Activated CD4-positive, alpha-beta memory T cell treated with anti-CD3 and anti-CD28 coated beads, Interleukin-2, amount 10 ng/mL, durations not matched to agents 7 days and 5 days (primary cell): ENCODE measurements around the gene SRSF8. TPM values are rescaled to one million over a fixed set of nuclear protein-coding genes. Genes with fewer than 3 reads are reported as not detected.
"Not testable (repeated sequence)": the region's sequence is repeated elsewhere in the genome, so short reads cannot be mapped to it uniquely, and the experiment has no call there.

ENCODE experiments used
- CTCF ChIA-PET: fragments of 350-600 bp; sonication (Branson Sonifier 250); formaldehyde crosslinking; loops from one replicate; lab custom pipeline; 2021; ENCODE audit warnings: antibody characterized with exemption, inconsistent platforms; lab: Charles Lee
- POLR2A ChIA-PET: fragments of 350-600 bp; sonication (Branson Sonifier 250); formaldehyde crosslinking; loops from one replicate; lab custom pipeline; 2021; ENCODE audit warnings: antibody characterized with exemption; lab: Charles Lee
- DNase-seq: peaks from one replicate; pipeline ENCODE4 v3.0.0-alpha.2; 2020
- H3K27ac Mint-ChIP-seq: one replicate; pipeline ENCODE4 v1.8.0; 2021; ENCODE audit warnings: mild to moderate bottlenecking, mixed read lengths
- H3K27me3 Mint-ChIP-seq: one replicate; pipeline ENCODE4 v1.8.0; 2021; ENCODE audit warnings: mixed read lengths
- H3K36me3 Mint-ChIP-seq: one replicate; pipeline ENCODE4 v1.8.0; 2021; ENCODE audit warnings: low read depth, mixed read lengths
- H3K4me1 Mint-ChIP-seq: one replicate; pipeline ENCODE4 v1.8.0; 2021; ENCODE audit warnings: mixed read lengths
- H3K4me3 Mint-ChIP-seq: one replicate; pipeline ENCODE4 v1.8.0; 2021; ENCODE audit warnings: mild to moderate bottlenecking, mixed read lengths
- H3K9me3 Mint-ChIP-seq: one replicate; pipeline ENCODE4 v1.8.0; 2021; ENCODE audit warnings: mixed read lengths
- total RNA-seq, 2 experiments: library from RNA; stranded (reverse); gene quantifications; one replicate each; pipeline ENCODE4 v1.2.3, GENCODE V29; 2021

Gene SRSF8
- total RNA-seq, 2 experiments from 2014 or later: 33.0 to 34.7 TPM

- H3K36me3 Mint-ChIP-seq: peaks cover 22% of the 10 kb centered on the region
- H3K27me3 Mint-ChIP-seq: no peaks in the 10 kb centered on the region
- no peak overlapping the region for H3K27ac Mint-ChIP-seq
- ChIA-PET POLR2A (interaction anchor here (1.7 kb wide), 1 partner anchor 34 kb away, joined by 4 read pairs; no protein-coding TSS in a partner anchor), CTCF (interaction anchor here (0.7 to 2.0 kb wide), 3 partner anchors 9 to 39 kb away, joined by 3 to 7 read pairs (median 3); no protein-coding TSS in a partner anchor)
- H3K9me3 Mint-ChIP-seq: no peaks in the 10 kb centered on the region
- H3K4me1 Mint-ChIP-seq: peaks cover 11% of the 10 kb centered on the region
- H3K4me3 Mint-ChIP-seq: no peak overlapping the region
- no peak for DNase-seq
Measured at GRCh38 chr11:95101935-95102334, 35.2 kb downstream of the SRSF8 start.

- Mint-ChIP-seq H3K27ac (no peak overlapping the region), H3K9me3 (no peaks in the 10 kb centered on the region), H3K4me1 (peaks cover 4% of the 10 kb centered on the region), H3K27me3 (no peaks in the 10 kb centered on the region), H3K36me3 (peaks cover 15% of the 10 kb centered on the region), H3K4me3 (no peak overlapping the region)
- CTCF ChIA-PET: interaction anchor here (0.7 to 2.0 kb wide), 3 partner anchors 10 to 204 kb away, joined by 3 to 7 read pairs (median 4); no protein-coding TSS in a partner anchor
- POLR2A ChIA-PET: interaction anchor here (0.7 to 1.7 kb wide), 2 partner anchors 35 to 50 kb away, joined by 3 to 4 read pairs; no protein-coding TSS in a partner anchor
- DNase-seq: no peak
Measured at GRCh38 chr11:95102733-95103132, 36.0 kb downstream of the SRSF8 start.

- ChIA-PET POLR2A (interaction anchor here (0.7 to 1.7 kb wide), 2 partner anchors 35 to 49 kb away, joined by 3 to 4 read pairs; no protein-coding TSS in a partner anchor), CTCF (interaction anchor here (0.7 to 2.0 kb wide), 3 partner anchors 11 to 205 kb away, joined by 3 to 7 read pairs (median 4); no protein-coding TSS in a partner anchor)
- peaks cover 8% of the 10 kb centered on the region for H3K36me3 Mint-ChIP-seq
- H3K4me3 Mint-ChIP-seq: no peak overlapping the region
- H3K27me3 Mint-ChIP-seq: no peaks in the 10 kb centered on the region
- H3K4me1 Mint-ChIP-seq: peaks cover 3% of the 10 kb centered on the region
- H3K27ac Mint-ChIP-seq: no peak overlapping the region
- no peak for DNase-seq
- no peaks in the 10 kb centered on the region for H3K9me3 Mint-ChIP-seq
Measured at GRCh38 chr11:95103701-95104100, 37.0 kb downstream of the SRSF8 start.

GRCh38 chr11:95104121-95104830 lies 37.6 kb downstream of the SRSF8 start:
- H3K4me1 Mint-ChIP-seq: peaks cover 5% of the 10 kb centered on the region
- no peak for DNase-seq
- peaks cover 13% of the 10 kb centered on the region for H3K36me3 Mint-ChIP-seq
- no peaks in the 10 kb centered on the region for H3K9me3 Mint-ChIP-seq
- no peak overlapping the region for H3K4me3 Mint-ChIP-seq
- POLR2A ChIA-PET: no interaction called here
- CTCF ChIA-PET: interaction anchor here (0.7 to 2.0 kb wide), 2 partner anchors 12 to 989 kb away, joined by 4 to 7 read pairs; no protein-coding TSS in a partner anchor
- H3K27ac Mint-ChIP-seq: no peak overlapping the region
- H3K27me3 Mint-ChIP-seq: no peaks in the 10 kb centered on the region

- H3K27ac Mint-ChIP-seq: no peak overlapping the region
- peaks cover 18% of the 10 kb centered on the region for H3K36me3 Mint-ChIP-seq
- DNase-seq: no peak
- no peaks in the 10 kb centered on the region for H3K27me3 Mint-ChIP-seq
- no peaks in the 10 kb centered on the region for H3K9me3 Mint-ChIP-seq
- H3K4me1 Mint-ChIP-seq: peaks cover 5% of the 10 kb centered on the region
- ChIA-PET POLR2A (no interaction called here), CTCF (interaction anchor here (0.7 kb wide), 1 partner anchor 989 kb away, joined by 4 read pairs; no protein-coding TSS in a partner anchor)
- H3K4me3 Mint-ChIP-seq: no peak overlapping the region
Measured at GRCh38 chr11:95104856-95105255, 38.1 kb downstream of the SRSF8 start.

GRCh38 chr11:95108159-95108611 lies 41.5 kb downstream of the SRSF8 start:
- POLR2A ChIA-PET: no interaction called here
- Mint-ChIP-seq H3K9me3 (no peaks in the 10 kb centered on the region), H3K4me3 (no peak overlapping the region), H3K27me3 (no peaks in the 10 kb centered on the region), H3K36me3 (peaks cover 23% of the 10 kb centered on the region), H3K4me1 (peaks cover 4% of the 10 kb centered on the region), H3K27ac (no peak overlapping the region)
- no peak for DNase-seq
- CTCF ChIA-PET: interaction anchor here (1.3 kb wide), 1 partner anchor 10 kb away, joined by 3 read pairs; no protein-coding TSS in a partner anchor

- no peak overlapping the region for H3K27ac Mint-ChIP-seq
- no peaks in the 10 kb centered on the region for H3K9me3 Mint-ChIP-seq
- H3K36me3 Mint-ChIP-seq: peaks cover 23% of the 10 kb centered on the region
- ChIA-PET CTCF (interaction anchor here (1.3 kb wide), 1 partner anchor 11 kb away, joined by 3 read pairs; no protein-coding TSS in a partner anchor), POLR2A (no interaction called here)
- no peak for DNase-seq
- H3K27me3 Mint-ChIP-seq: no peaks in the 10 kb centered on the region
- peaks cover 4% of the 10 kb centered on the region for H3K4me1 Mint-ChIP-seq
- H3K4me3 Mint-ChIP-seq: no peak overlapping the region
Measured at GRCh38 chr11:95108671-95109551, 42.2 kb downstream of the SRSF8 start.

GRCh38 chr11:95111471-95111870 lies 44.8 kb downstream of the SRSF8 start:
- H3K4me3 Mint-ChIP-seq, POLR2A ChIA-PET, CTCF ChIA-PET, DNase-seq, H3K4me1 Mint-ChIP-seq, H3K9me3 Mint-ChIP-seq, H3K27ac Mint-ChIP-seq, H3K27me3 Mint-ChIP-seq: not testable (repeated sequence)
- peaks cover 23% of the 10 kb centered on the region for H3K36me3 Mint-ChIP-seq

- Mint-ChIP-seq H3K4me3 (no peak overlapping the region), H3K27me3 (no peaks in the 10 kb centered on the region), H3K27ac (no peak overlapping the region), H3K4me1 (peaks cover 4% of the 10 kb centered on the region), H3K36me3 (peaks cover 23% of the 10 kb centered on the region), H3K9me3 (no peaks in the 10 kb centered on the region)
- ChIA-PET CTCF (no interaction called here), POLR2A (no interaction called here)
- no peak for DNase-seq
Measured at GRCh38 chr11:95111923-95112540, 45.3 kb downstream of the SRSF8 start.

- Mint-ChIP-seq H3K4me3 (no peak overlapping the region), H3K27me3 (no peaks in the 10 kb centered on the region), H3K27ac (no peak overlapping the region), H3K36me3 (peaks cover 12% of the 10 kb centered on the region), H3K4me1 (peaks cover 3% of the 10 kb centered on the region), H3K9me3 (no peaks in the 10 kb centered on the region)
- CTCF ChIA-PET: no interaction called here
- POLR2A ChIA-PET: no interaction called here
- no peak for DNase-seq
Measured at GRCh38 chr11:95115597-95115996, 48.9 kb downstream of the SRSF8 start.

GRCh38 chr11:95119361-95120060 lies 52.8 kb downstream of the SRSF8 start:
- Mint-ChIP-seq H3K4me3 (no peak overlapping the region), H3K27ac (no peak overlapping the region), H3K27me3 (no peaks in the 10 kb centered on the region), H3K9me3 (no peaks in the 10 kb centered on the region), H3K36me3 (peaks cover 9% of the 10 kb centered on the region), H3K4me1 (peaks cover 4% of the 10 kb centered on the region)
- CTCF ChIA-PET: no interaction called here
- POLR2A ChIA-PET: no interaction called here
- no peak for DNase-seq
